SU-DHL-6 (cell line): ENCODE data around the gene TMEM250.

Experiments used
- CTCF ChIP-seq: fragments of 200-600 bp; sonication (generic); IDR thresholded peaks from one replicate; pipeline ENCODE4 v1.5.1; 2017; ENCODE audit warnings: antibody characterized with exemption, mild to moderate bottlenecking, low read length, moderate library complexity; ENCODE audit not compliant: insufficient read depth, poor library complexity, severe bottlenecking
- EZH2phosphoT487 ChIP-seq: fragments of 200-600 bp; sonication (generic), shearing (Covaris generic); conservative IDR thresholded peaks from 2 replicates; pipeline ENCODE4 v1.6.1; 2018; ENCODE audit warnings: mild to moderate bottlenecking, antibody characterized with exemption, low read length, moderate library complexity, mixed read lengths

DNA sequence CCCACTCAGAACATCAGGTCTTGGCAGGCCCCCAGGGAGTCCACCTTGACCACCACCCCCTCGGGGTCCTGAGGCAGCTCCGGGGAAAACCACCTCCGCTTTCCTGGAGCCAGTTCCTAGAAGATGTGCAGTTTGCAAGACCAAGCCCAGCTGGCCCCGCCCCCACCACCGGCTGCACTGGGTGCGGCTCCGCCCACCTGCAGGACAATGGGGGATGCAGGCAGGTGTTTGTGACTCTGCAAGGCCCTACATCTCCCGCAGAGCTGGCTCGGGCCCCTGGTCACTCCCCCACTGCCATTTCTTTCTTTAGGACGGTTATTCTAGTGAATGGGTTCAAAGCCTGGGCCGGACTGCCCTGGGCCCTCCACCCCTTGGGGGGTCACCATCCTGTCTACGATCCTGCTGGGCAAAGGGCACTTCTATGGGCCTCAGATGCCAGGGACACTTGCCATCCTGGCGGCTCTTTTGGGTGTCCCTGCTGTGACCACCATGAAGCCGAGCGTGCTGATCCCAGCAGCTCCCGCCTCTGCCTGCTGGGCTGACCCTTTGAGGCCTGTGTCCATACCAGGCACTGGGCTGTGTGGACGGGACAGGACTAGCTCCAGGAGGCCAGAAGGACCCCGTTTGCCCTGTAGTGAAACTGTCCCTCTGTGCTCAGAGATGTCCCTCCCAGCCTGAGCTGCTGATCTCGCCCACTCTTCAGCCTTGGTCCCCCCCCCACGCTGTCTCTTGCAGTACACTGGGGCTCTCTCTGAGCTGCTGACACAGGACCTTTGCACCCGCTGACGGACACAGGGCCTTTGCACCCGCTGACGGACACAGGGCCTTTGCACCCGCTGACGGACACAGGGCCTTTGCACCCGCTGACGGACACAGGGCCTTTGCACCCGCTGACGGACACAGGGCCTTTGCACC, 17.7 kb downstream of the TMEM250 start:
- no peak for TF ChIP-seq CTCF
- TF ChIP-seq EZH2phosphoT487, result no peak
